Dedifferentiated amniotic fluid mesenchymal stem cell (primary cell): ENCODE data around the gene IL17C.
"Not testable (repeated sequence)": the region's sequence is repeated elsewhere in the genome, so short reads cannot be mapped to it uniquely, and the experiment has no call there.

Experiments used
- DNase-seq: peaks from one replicate; pipeline ENCODE4 v3.0.0-alpha.2; 2016; ENCODE audit errors: extremely low spot score

The IL17C gene

GRCh38 chr16:88609426-88609825 lies 28.9 kb upstream of the IL17C start:
- not testable (repeated sequence) for DNase-seq

- no peak for DNase-seq
Observed at GRCh38 chr16:88610080-88610479, 28.3 kb upstream of the IL17C start.

DNA sequence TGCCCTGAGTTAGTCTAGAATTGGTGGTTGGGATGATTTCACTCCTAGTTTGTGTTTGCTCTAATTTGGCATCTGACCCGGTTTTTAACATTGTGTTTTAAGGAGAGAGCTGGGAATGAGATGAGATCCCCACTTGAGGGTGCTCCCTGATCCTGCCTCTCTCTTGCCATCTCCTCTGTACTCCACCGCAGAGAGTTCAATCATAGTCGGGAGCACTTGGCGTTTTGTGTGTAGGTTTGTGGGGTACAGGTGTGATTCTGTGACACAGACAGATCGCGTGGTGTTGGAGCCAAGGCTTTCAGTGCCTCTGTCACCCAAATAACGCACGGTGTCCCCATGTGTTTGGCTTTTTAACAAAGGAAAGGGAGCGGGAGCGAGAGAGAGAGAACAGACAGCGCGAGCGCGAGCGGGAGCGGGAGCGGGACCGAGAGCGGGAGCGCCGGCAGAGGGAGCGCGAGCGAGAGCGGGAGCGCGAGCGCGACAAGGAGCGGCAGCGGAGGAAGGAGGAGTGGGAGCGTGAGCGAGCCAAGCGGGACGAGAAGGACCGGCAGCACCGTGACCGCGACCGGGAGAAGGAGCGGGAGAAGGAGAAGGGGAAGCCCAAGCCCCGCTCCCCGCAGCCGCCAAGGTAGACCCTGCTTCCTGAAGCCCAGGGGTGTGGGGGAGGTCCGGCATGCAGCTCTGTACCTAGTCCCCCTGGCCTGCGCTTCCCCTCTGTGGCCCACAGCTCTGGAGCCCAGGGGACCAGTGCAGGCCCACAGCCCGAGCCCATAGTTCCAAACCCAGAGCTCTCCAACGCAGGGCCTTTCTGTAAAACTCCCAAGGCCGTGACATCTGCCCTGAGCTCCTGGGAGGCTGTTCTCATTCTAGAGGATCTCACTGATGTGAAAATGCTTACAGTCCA lies 27.2 kb upstream of the IL17C start:
- no peak for DNase-seq

DNA sequence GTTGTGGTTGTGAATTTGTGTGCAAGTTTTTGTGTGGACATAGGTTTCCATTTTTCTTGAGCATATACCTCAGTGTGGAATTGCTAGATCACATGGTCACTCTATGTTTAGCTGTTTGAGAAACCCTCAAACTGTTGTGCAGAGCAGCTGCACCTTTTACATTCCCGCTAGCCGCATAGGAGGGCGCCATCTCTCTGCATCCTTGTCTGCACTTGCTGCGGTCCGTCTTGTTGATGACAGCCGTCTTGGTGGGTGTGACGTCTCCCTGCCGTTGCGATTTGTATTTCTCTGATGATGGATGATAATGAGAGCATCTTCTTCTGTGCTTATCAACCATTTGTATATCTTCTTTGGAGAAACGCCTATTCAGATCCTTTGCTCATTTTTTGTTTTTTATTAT lies 25.1 kb upstream of the IL17C start:
- no peak for DNase-seq

GRCh38 chr16:88613911-88614817 lies 24.2 kb upstream of the IL17C start:
- no peak for DNase-seq

GRCh38 chr16:88614818-88615580 lies 23.4 kb upstream of the IL17C start:
- DNase-seq: no peak

DNA sequence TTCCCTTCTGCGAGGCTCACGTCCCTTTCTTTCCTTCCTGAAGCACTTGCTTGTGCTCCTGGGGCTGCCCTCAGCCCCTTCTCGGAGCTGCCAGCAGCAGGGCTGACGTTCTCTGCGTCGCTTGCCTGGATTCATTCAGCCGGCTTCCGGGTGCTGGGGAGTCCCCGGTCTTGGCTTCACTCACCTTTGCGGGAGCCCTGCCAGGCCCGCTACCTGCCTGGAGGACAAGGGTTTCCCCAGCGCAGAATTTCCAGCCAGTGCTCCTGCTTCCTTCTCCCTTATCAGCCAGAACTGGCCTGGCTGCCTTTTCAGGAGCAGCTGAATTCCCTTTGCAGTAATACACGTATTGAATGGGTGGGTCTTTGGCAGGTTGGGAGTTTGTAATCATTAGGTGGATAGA lies 22.1 kb upstream of the IL17C start:
- DNase-seq: no peak

GRCh38 chr16:88616736-88617135 lies 21.6 kb upstream of the IL17C start:
- DNase-seq: no peak

GRCh38 chr16:88617268-88618031 lies 20.9 kb upstream of the IL17C start:
- no peak for DNase-seq

- no peak for DNase-seq
Observed at GRCh38 chr16:88618182-88618955, 20.0 kb upstream of the IL17C start.

DNA sequence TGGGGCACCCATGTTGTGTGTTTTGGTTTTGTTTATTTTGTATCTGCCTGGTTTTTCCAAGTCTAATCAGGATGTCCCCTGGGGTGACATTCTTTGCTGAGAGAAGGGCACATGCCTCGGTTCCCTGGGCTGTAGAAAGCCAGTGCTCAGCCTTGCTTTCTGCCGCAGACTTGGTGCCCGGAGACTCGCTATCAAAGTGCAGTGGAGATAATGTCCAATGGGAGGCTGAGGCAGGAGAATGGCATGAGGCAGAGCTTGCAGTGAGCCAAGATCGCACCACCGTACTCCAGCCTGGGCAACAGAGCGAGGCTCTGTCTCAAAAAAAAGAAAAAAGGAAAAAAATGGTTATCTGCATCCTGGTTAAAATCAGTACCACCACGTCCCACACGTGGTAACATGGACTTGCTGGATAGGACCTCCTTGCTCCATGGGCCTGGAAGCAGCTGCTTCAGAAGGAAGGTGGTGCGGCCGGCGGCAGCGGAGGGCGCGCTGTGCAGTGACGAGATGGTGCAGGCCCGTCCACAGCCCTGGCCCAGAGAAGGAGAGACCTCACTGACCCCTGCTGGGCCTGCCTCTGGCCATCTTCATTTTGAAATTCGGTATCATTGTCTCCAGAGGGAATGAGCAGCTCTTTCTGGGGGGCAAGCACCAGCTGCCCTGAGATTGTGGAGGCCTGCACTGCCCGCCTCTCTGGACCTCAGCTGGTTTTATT lies 19.3 kb upstream of the IL17C start:
- DNase-seq: no peak

GRCh38 chr16:88619859-88620815 lies 18.2 kb upstream of the IL17C start:
- DNase-seq: no peak

GRCh38 chr16:88622125-88622524 lies 16.2 kb upstream of the IL17C start:
- DNase-seq: no peak

- no peak for DNase-seq
Observed at GRCh38 chr16:88622866-88623265, 15.5 kb upstream of the IL17C start.

DNA sequence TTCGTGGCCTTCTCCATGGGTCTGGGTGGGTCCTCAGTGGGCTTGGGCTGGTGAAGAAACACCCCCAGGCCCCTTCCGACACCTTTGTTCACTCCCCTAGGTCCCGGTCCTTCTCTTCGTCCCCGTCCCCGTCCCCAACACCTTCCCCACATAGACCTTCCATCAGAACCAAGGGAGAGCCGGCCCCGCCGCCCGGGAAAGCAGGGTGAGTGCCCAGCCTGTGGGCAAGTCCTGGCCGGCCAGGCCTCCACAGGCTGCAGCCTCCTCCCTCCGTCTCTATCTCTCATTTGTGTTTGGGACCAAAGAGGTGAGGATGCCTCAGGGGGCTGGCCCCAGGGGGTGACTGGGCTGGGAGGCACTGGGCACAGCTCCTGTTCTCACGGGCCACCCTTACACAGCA lies 14.5 kb upstream of the IL17C start:
- DNase-seq: no peak

GRCh38 chr16:88624481-88624880 lies 13.9 kb upstream of the IL17C start:
- no peak for DNase-seq

DNA sequence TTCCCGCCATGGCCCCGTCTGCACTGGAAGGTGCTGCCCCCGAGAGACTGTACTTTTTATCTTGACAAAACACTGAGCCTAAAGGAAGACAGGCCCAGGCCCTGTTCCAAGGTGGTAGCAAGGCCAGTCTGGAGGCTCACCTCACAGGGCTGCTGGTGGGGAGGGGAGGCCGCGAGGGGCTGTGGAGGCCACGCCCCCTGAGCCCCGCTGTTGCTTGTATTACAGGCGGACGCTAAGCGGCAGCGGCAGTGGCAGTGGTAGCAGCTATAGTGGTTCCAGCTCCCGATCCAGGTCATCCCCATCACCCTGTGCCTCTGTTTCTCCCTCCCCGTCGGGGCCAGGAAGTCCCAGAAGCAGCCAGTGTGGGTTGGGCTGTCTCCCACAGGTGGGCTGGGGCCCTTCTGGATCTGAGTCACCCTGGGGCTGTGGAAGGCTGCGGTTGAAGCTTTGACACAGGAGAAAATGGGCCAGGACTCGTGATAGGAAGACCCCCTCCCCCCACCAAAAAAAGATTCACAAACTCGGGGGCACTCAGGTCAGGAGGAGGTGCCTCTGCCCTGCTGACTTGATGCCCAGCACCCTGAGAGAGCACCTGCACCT lies 13.3 kb upstream of the IL17C start:
- no peak for DNase-seq

DNA sequence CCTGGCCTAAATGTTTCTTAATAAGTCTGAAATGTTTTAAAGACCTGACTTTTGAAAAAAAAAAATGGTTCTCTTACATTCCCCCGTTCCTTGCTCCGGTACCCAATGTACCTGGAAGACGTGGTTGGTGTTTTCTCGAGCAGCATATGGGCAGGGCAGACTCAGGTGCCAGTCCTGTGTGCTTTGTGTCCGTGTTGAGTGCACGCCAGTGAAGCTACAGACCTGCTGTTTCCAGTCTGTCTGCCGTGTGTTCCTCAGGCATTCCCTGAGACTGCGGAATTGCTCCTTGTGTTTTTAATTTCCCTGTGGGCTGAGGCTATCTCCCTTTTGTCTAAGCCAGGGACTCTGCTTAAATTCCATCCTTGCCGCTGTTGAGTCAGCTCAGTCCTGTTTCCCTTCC lies 11.7 kb upstream of the IL17C start:
- DNase-seq: no peak
